Gastroesophageal sphincter (tissue), 2 donors: ENCODE measurements around the gene DDX51.

Source experiments
- EP300 ChIP-seq: sonication (generic); formaldehyde crosslinking; IDR thresholded peaks from one replicate; pipeline ENCODE4 v1.6.1; 2017; ENCODE audit warnings: antibody characterized with exemption, mild to moderate bottlenecking
- POLR2A ChIP-seq, 2 donors: fragments of 450-650 bp; IDR thresholded peaks; one replicate each; pipeline ENCODE4 v1.6.1; 2017; ENCODE audit warnings: antibody characterized with exemption in 2 of 2, mild to moderate bottlenecking in 2 of 2, moderate library complexity in 1 of 2

GRCh38 chr12:132185705-132186104 lies 41.6 kb upstream of the DDX51 start:
- TF ChIP-seq POLR2A (IDR thresholded peaks at IDR 0.05), result no peak
- no peak for TF ChIP-seq EP300
